Motor neuron (in vitro differentiated cells): ENCODE measurements around the gene CROCC. TPM values are rescaled to one million over a fixed set of nuclear protein-coding genes. Genes with fewer than 3 reads are reported as not detected.

ENCODE experiments used
- ATAC-seq, 8 experiments: fragments of 200-7000 bp; cut with Tn5 transposase; replicated peaks in 6 of 8; 2 replicates each; pipeline ENCODE4 v1.8.0; 2021; ENCODE audit warnings: mild to moderate bottlenecking in 8 of 8, moderate library complexity in 8 of 8
- H3K27ac ChIP-seq, 2 donors: fragments of 250-450 bp; sonication (Bioruptor Pico); 2 replicates each; pipeline ENCODE4 v1.9.0; 2021; ENCODE audit warnings: antibody characterized with exemption in 2 of 2, mild to moderate bottlenecking in 2 of 2, moderate library complexity in 1 of 2
- H3K4me1 ChIP-seq, 2 donors: fragments of 250-450 bp; sonication (Bioruptor Pico); replicated peaks in 1 of 2; 2 replicates each; pipeline ENCODE4 v1.6.1; 2021; ENCODE audit warnings: antibody characterized with exemption in 2 of 2, mild to moderate bottlenecking in 2 of 2, moderate library complexity in 1 of 2
- H3K4me3 ChIP-seq, 5 donors: fragments of 250-450 bp; sonication (Bioruptor Pico); 2 replicates each; pipeline ENCODE4 v1.9.0; 2021; ENCODE audit warnings: antibody characterized with exemption in 5 of 5, mild to moderate bottlenecking in 5 of 5, moderate library complexity in 4 of 5
- WGBS, 10 experiments: fragments of 450-650 bp; shearing (Covaris generic); methylation state at CpG; one replicate each; pipeline ENCODE4 v1.0.0; 2022; 5-methylcytosine and 5-hydroxymethylcytosine counted together
- in situ Hi-C, 9 experiments: fragments of 400-800 bp; cut with MboI; loops; one replicate each; pipeline ENCODE4 v1.15.0; 2021; ENCODE audit warnings: low sequenced_read_pairs in 9 of 9, low pct_unique_long_range_greater_than_20kb in 2 of 9; ENCODE audit not compliant: unreplicated experiment in 9 of 9
- total RNA-seq, 8 experiments: library from RNA; unstranded; fragments of 300-600 nt; gene quantifications; 2 replicates each; pipeline versions ENCODE4 v1.2.3 to v1.2.4, GENCODE V29; 2022

Gene CROCC
- total RNA-seq, 8 experiments from 2014 or later: 10.3 to 30.4 (median 15.6) TPM

DNA sequence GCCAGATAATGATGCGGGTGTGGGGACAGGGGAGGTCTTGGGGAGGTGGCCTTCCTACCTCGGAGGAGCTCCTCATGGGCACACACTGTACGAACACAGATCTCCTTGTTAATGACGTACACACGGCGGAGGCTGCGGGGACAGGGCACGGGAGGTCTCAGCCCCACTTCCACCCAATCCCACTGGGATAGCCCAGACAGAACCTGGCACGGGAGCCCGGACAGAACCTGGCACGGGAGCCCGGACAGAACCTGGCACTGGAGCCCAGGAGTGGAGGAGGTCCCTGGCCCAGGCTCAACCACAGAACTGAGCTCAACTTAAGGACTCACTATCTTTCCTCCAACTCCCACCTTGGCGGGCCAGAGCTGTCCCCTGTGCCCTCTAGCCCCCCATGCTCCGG lies 53.5 kb downstream of the CROCC start:
- Histone ChIP-seq H3K4me3 (no peak overlapping the region), H3K27ac (no peak overlapping the region), H3K4me1 (peaks cover 28 to 36% of the 10 kb centered on the region in 2 donors)
- WGBS, 10 experiments: 53 to 100% (median 100%) methylated on average over 1 to 5 of the region's 14 CpGs; no CpG with 5 or more reads in 5 of the 10 experiments
- ATAC-seq: no peak
- in situ Hi-C loops: no loop called here

DNA sequence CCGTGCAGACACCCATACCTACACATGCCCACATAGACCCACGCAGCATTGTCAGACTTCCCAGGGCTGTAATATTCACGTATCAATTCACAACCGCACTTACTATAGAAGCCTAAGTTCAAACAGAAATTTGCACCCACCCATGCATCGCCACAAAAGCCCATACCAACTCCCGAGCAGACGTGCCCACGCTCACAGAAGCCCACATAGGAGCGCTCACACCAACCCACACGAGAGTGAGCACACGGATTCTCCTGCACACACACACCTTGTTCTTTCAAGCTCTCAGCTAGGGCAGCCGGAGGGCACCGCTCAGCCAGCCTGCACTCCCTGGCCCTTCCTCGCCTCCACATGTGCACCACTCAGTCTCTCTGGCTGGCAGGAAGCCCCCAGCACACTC lies 54.1 kb downstream of the CROCC start:
- in situ Hi-C loops: no loop called here
- H3K4me3 ChIP-seq: no peak overlapping the region
- ATAC-seq: no peak
- H3K4me1 ChIP-seq: peaks cover 28 to 41% of the 10 kb centered on the region in 2 donors
- no peak overlapping the region for H3K27ac ChIP-seq
- 60 to 100% (median 79%) methylated on average over 1 to 7 of the region's 14 CpGs; no CpG with 5 or more reads in 4 of the 10 experiments for WGBS, 10 experiments

DNA sequence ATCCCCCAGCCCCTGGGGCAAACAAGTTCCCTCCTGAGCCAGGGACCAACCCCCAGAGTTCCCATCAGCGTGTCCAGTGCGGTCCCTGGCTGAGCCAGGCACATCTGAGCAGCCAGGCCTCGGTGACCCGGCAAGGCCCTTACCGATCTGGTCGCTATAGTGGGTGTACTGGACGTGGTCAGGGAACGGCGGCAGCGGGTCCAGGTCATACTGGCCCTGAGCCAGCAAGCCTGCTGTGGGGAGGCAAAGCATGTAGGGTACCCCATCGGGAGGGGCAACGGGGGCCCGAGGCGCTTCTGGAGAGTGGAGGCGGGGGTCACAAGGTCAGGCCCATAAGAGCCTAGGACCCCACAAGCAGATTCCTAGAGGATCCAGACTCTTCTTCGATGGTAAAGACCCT lies 55.2 kb downstream of the CROCC start:
- in situ Hi-C loops: no loop called here
- peaks cover 20 to 33% of the 10 kb centered on the region in 2 donors for H3K4me1 ChIP-seq
- no peak overlapping the region for H3K4me3 ChIP-seq
- no peak overlapping the region for H3K27ac ChIP-seq
- WGBS, 10 experiments: 74 to 93% (median 80%) methylated on average over 3 to 9 of the region's 16 CpGs; no CpG with 5 or more reads in 7 of the 10 experiments
- no peak for ATAC-seq

- peaks cover 16 to 29% of the 10 kb centered on the region in 2 donors for H3K4me1 ChIP-seq
- 90 to 100% (median 91%) methylated on average over 1 to 5 of the region's 5 CpGs; no CpG with 5 or more reads in 6 of the 10 experiments for WGBS, 10 experiments
- H3K27ac ChIP-seq: no peak overlapping the region
- no peak overlapping the region for H3K4me3 ChIP-seq
- in situ Hi-C loops: no loop called here
- ATAC-seq: no peak
Observed at GRCh38 chr1:16977377-16977776, 55.6 kb downstream of the CROCC start.

- peak in 1 of 8 experiments; percentile 2 for ATAC-seq
- peaks cover 14 to 23% of the 10 kb centered on the region in 2 donors for H3K4me1 ChIP-seq
- WGBS, 10 experiments: 78 to 79% (median 78%) methylated on average over 2 to 4 of the region's 4 CpGs; no CpG with 5 or more reads in 7 of the 10 experiments
- no peak overlapping the region for H3K27ac ChIP-seq
- no peak overlapping the region for H3K4me3 ChIP-seq
- in situ Hi-C loops: no loop called here
Observed at GRCh38 chr1:16978139-16978538, 56.4 kb downstream of the CROCC start.

GRCh38 chr1:16978567-16979474 lies 57.1 kb downstream of the CROCC start:
- in situ Hi-C loops: no loop called here
- peak; percentile 39 to 75 (median 59) for ATAC-seq
- peak overlapping the region in 1 of 2 donors; percentile 32 for H3K27ac ChIP-seq
- peak overlapping the region in 1 of 5 donors; percentile 39 for H3K4me3 ChIP-seq
- WGBS, 10 experiments: 0 to 55% (median 45%) methylated on average over 1 to 17 of the region's 20 CpGs; no CpG with 5 or more reads in 3 of the 10 experiments
- peaks cover 14 to 23% of the 10 kb centered on the region in 2 donors for H3K4me1 ChIP-seq

GRCh38 chr1:16979475-16980327 lies 58.0 kb downstream of the CROCC start:
- Histone ChIP-seq H3K27ac (no peak overlapping the region), H3K4me1 (peaks cover 14 to 23% of the 10 kb centered on the region in 2 donors), H3K4me3 (peak overlapping the region; percentile 28 to 47 (median 39))
- WGBS, 10 experiments: 13 to 80% (median 43%) methylated on average over 1 to 11 of the region's 44 CpGs; no CpG with 5 or more reads in 4 of the 10 experiments
- in situ Hi-C loops: no loop called here
- ATAC-seq: peak in 7 of 8 experiments; percentile 6 to 70 (median 48)

DNA sequence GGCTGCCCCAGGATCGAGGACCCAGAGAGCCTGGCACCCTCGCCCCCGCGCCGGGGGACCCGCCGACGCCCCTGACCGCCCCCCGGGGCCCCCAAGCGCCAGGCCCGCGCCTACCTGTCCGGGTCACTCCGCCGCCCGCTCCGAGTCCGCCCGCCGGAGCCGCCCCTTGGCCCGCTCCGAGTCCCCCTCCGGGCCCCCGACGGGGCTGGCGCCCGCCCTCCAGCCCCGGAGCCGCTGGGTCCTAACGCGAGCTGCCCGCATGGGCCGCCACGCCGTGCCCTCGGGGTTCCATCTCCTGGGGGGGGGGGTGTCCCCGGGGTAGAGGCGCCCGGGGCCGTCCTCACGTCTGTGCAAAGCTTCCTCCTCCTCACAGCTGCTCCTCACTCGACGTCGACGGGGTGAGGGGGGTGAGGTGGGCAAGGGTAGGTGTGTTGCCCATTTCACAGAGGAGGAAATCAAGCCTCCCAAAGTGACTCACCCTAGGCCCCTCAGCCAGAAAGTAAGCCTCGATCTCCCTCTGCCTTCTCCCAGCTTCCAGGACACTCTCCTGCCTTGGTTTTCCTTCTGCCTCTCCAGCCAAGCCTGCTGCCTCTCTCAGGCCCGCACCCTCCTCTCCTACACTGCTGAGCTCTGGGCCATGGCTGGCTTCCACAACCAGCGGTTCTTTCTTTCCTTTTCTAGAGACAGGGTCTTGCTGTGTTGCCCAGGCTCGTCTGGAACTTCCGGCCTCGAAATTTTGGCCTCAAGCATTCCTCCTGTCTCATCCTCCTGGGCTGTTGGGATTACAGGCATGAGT lies 58.9 kb downstream of the CROCC start, which contains the start of gene MFAP2:
Gene MFAP2, minus strand, starts transcription at position 148 of the 796 bp plus-strand sequence. CDS start 2,347 bp downstream, outside the sequence.
- ATAC-seq: peak; percentile 13 to 59 (median 48)
- peaks cover 14 to 23% of the 10 kb centered on the region in 2 donors for H3K4me1 ChIP-seq
- H3K27ac ChIP-seq: no peak within 1 kb of the TSS
- 20 to 92% (median 65%) methylated on average over 1 to 5 of the region's 53 CpGs; no CpG with 5 or more reads in 4 of the 10 experiments for WGBS, 10 experiments
- in situ Hi-C loops: no loop called here
- peak within 1 kb of the TSS; percentile 28 to 47 (median 39) for H3K4me3 ChIP-seq

- WGBS, 10 experiments: 17 to 100% (median 90%) methylated on average over 1 to 9 of the region's 10 CpGs; no CpG with 5 or more reads in 1 of the 10 experiments
- Histone ChIP-seq H3K4me1 (peaks cover 14 to 23% of the 10 kb centered on the region in 2 donors), H3K27ac (no peak overlapping the region), H3K4me3 (no peak overlapping the region)
- in situ Hi-C loops: no loop called here
- no peak for ATAC-seq
Observed at GRCh38 chr1:16981269-16981849, 59.6 kb downstream of the CROCC start.

GRCh38 chr1:16982902-16983301 lies 61.2 kb downstream of the CROCC start:
- Histone ChIP-seq H3K27ac (no peak overlapping the region), H3K4me3 (no peak overlapping the region), H3K4me1 (peaks cover 14 to 23% of the 10 kb centered on the region in 2 donors)
- WGBS, 10 experiments: 60 to 100% (median 80%) methylated on average over 2 to 10 of the region's 11 CpGs; no CpG with 5 or more reads in 1 of the 10 experiments
- in situ Hi-C loops: no loop called here
- no peak for ATAC-seq

DNA sequence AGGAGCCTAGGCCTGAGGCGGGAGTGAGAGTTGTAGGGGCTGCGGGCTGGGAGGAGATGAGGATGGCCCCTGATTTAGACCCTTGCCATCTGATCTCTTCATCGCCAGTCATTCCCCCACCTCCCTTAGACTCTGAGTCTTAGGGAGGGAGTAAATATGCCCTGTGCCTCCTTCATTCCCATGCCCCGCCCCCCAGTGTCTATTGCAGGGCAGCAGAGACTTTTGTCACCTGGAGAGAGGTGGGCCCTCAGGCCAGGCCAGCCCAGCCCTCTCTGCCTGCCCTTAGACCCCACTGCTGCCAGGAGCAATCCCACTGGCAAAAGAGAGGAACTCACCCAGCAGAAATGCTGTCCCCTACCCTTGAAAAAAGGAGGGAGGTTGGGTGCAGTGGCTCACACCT lies 61.9 kb downstream of the CROCC start:
- 92 to 100% (median 100%) methylated on average over 1 to 2 of the region's 4 CpGs; no CpG with 5 or more reads in 7 of the 10 experiments for WGBS, 10 experiments
- Histone ChIP-seq H3K4me3 (no peak overlapping the region), H3K4me1 (peaks cover 14 to 18% of the 10 kb centered on the region in 2 donors), H3K27ac (no peak overlapping the region)
- ATAC-seq: no peak
- in situ Hi-C loops: no loop called here

DNA sequence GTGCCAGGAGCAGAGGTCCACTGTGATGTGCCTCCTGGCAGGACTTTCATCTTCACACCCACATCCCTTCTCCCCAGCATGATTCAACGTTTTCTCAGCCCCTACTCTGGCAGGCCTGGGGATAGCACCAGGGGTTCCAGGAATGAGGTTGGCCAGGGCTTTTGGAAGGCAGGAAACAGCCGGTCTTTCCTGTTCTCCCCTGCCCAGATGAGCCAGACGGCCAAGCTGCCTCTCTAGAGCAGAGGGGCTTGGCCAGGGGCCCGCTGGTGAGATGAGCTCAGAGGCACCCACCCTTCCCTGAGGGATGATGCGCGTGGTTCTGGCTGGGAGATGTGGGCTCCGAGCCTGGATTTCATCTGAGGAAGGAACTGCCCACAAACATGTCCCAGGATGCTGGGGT lies 63.0 kb downstream of the CROCC start:
- in situ Hi-C loops: no loop called here
- Histone ChIP-seq H3K4me3 (no peak overlapping the region), H3K27ac (no peak overlapping the region), H3K4me1 (peaks cover 3 to 7% of the 10 kb centered on the region in 2 donors)
- 50 to 75% (median 60%) methylated on average over 1 to 4 of the region's 7 CpGs; no CpG with 5 or more reads in 7 of the 10 experiments for WGBS, 10 experiments
- ATAC-seq: peak in 5 of 8 experiments; percentile 15 to 47 (median 35)
